NCI-H1092 (cell line): ENCODE data around the gene CGRRF1.

Experiments used
- DNase-seq: peaks from one replicate; lab custom pipeline; 2025; lab: John Stamatoyannopoulos, UW

Gene CGRRF1

DNA sequence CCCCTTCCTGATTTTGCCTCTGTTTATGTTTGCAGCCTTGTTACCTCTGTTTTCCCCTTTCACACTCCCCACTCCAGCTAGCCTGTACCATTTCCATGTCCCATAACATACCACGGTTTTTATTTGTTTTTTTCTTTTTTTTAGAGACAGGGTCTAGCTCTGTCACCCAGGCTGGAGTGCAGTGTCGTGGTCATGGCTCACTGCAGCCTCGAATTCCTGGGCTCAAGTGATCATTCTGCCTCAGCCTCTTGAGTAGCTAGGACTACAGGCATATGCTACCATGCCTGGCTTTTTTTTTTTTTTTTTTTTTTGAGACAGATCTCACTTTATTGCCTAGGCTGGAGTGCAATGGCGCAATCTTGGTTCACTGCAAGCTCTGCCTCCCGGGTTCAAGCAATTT lies 38.8 kb downstream of the CGRRF1 start:
- no peak for DNase-seq

DNA sequence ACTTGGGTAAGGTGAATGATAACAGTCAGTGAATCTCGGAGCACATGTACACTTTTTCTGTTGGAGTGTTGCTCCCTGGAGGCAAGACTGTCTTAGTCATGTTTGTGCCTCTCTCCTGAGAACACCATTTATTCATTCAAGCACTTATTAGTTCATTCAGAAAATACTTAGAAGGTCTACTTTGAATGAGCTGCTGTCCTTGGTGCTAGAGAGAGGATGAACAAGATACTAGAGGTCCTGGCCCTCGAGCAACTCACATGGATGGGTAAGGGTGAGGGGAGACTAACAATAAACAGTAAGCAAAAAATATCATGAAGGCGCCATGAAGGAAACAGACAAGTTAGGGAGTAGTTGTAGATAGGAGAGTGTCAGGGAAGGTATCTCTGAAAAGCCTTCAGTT lies 40.2 kb downstream of the CGRRF1 start:
- DNase-seq: no peak

DNA sequence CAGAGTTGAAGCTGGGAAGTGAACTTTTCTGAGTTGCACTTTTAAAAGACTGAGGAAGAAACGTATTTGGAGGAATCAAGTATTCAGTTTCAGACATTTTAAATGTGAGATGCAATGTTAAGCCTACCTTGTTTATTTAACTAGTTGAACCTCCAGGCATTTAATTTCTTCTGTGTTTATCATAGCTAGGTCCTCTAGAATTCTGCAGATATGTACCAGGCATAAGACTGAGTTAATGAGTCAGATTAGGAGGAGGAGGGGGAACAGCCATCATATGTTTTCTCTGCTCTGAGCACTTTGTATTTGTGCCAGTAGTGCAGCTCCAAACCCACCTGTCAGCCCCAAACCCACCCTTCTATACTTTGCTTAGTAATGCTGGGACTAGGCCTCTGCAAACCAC lies 40.8 kb downstream of the CGRRF1 start:
- no peak for DNase-seq

DNA sequence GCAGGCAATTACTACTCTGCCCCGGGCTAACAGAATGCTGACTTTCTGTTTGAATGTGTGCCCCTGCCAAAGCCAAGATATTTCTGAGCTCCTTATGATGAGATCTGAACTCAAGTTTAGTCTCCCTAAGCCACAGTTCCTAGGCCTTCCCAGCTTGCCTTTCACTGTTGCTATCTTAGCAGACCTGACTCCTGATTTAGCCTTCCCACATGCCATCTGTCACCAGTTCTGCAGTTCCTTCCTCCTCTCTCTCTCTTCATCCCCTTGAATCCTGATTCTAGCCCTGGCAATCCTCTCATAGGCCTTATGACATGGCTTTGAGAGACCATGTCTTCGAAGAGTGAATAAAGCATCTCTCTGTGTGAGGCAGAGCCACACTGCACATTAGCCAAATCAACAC lies 44.7 kb downstream of the CGRRF1 start:
- DNase-seq: no peak

DNA sequence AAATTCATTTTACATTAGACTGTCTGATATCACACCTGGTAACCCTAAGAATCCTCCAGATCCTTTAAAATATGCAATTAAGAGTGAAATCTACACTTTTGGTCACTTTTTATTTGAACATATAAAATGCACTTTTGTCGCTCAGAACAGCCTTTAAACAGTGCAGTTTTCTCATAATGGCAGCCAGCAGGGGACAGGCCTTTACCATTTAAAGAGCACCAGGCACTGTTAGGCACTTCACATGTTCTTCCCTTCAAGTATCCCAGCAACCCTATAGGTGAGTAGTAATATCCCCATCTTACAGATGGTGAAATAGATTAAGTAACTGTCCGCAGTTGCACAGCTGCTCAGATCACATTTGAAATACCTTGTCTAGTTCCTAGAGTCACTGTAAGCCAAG lies 45.9 kb downstream of the CGRRF1 start:
- no peak for DNase-seq

DNA sequence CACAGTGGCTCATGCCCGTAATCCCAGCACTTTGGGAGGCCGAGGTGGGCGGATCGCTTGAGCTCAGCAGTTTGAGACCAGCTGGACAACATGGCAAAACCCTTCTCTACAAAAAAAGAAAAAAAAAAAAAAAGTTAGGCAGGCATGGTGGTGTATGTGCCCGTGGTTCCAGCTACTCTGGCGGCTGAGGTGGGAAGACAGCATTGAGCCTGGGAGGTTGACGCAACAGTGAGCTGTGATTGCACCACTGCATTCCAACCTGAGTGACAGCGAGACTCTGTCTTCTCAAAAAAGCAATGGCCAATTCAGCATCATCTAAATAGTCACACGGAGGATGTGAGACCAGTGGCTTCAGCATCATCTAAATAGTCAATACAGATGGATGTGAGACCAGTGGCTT lies 46.8 kb downstream of the CGRRF1 start:
- DNase-seq: no peak

DNA sequence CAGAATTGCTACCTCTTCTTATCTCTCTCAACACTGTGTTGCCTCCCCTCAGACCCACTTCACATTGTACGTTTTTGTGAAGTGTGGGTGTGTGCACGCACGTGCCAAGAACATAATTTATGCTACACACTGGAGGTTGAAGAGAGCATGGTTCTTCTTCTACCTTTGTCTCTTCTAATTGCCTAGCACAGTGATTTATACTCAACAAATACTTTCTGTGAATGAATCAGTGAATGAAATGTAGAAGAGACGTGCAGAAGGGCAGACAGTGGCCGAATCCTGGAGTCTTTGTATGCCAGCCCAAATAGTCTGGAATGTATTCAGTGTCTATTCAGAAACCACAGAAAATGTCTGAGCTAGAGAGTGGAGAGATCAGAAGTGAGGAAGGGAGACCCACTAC lies 52.6 kb downstream of the CGRRF1 start:
- DNase-seq: no peak

DNA sequence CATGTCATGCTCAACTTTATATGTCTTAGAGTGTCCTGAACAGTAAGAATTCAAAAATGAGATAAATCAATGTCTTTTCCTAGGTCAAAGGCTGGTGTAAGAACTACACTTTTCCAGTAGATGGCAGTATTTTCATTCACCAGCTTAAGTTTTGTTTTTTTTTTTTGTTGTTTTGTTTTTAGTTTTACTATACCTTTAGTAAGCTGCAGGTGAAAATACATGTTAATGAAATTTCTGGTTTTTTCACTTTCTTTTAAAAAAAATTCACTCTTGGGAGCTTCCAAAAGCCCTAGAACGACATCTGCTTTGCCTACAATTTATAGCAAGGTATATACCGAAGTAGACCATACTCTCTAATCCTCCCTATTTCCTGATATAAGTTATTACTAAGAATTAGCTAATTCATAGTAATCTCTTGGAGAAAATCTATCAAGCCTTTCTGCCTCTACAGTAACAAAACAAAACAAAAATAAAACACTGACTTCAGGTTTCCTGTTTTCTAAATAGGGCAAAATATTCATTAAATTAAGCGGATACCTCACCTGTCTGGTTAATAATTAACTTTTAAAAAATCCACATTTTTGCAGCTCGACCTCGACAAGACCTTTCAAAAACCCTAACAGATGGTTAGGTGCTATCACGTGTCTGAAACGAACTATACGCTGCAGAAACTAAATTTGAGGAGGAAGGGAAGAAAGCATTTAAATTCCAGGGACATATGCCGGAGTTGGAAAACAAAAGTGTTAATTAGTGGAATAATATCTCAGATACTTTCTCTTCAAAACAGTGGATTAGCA lies 54.6 kb downstream of the CGRRF1 start:
- DNase-seq: peak; percentile 12

DNA sequence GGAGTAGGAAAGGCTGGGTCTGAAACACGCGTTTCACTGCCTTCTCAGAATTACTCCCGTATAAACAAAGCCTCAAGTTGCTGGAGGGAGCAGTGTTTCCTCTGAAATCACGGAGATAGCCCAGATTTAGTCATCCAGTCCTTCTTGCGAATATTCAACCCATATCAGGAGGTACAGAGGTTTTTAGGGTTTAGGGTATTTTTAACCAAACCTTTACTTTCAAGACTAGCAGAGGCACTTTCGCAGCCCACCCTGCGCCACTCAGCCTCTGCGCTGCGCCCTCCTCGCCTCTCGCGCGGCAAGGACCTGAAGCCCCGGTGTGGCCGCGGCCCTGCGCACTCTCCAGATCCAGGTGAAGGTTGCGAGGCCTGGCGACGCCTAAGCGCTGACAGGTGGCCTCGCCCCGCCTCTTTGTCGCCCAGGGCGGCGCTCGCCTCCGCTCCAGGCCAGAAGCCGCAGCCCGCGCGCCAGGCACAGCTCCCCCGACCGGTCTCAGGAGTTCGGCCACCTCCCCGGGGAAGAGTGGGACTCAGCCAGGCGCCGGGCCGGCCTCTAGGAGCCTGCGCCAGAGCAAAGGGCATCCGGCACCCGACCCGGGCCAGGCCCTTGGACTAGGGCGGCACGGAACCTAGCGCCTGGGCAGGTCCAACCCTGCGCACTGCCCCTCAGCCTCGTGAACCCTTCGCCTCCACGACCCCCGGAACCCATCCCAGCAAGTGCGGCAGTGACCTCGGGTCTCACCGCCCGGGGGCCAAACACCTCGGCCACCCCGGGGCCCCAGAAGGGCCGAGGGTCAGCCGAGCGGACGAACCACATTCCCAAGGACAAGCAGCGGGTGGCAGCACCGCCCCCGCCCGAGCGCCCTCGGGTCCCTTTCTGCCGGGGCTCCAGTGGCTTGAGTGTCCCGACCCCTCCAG lies 55.4 kb downstream of the CGRRF1 start:
- DNase-seq: peak; percentile 6

DNA sequence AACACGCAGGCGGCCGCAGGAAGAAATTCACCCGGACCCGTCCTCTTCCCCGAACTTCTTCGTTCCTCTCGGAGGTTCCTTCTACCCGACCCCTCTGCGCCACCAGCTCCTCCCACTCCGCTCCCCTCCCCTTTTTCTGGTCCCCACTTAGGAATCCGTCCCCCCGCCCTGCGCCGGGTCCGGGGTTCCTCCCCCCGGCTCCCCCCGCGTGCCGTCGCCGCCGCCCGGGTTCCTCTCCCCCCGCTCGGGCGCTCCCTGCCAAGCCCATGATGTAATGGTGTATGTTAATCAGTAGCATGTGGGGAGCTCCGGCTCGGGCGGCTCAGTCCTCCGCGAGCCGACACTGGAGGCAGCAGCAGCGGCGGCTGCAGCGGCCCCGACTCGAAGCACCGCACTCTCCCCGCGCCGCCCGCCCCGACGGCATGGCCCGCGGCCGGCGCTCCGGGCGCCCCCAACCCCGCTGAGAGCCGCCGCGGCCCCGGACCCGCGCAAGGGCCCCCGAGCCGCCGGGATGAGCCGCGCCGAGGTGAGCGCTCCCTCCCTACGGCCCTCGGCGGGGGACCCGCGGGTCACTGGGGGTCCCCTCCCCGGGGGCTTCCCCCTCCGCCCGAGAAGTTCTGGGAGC lies 56.2 kb downstream of the CGRRF1 start:
- no peak for DNase-seq

DNA sequence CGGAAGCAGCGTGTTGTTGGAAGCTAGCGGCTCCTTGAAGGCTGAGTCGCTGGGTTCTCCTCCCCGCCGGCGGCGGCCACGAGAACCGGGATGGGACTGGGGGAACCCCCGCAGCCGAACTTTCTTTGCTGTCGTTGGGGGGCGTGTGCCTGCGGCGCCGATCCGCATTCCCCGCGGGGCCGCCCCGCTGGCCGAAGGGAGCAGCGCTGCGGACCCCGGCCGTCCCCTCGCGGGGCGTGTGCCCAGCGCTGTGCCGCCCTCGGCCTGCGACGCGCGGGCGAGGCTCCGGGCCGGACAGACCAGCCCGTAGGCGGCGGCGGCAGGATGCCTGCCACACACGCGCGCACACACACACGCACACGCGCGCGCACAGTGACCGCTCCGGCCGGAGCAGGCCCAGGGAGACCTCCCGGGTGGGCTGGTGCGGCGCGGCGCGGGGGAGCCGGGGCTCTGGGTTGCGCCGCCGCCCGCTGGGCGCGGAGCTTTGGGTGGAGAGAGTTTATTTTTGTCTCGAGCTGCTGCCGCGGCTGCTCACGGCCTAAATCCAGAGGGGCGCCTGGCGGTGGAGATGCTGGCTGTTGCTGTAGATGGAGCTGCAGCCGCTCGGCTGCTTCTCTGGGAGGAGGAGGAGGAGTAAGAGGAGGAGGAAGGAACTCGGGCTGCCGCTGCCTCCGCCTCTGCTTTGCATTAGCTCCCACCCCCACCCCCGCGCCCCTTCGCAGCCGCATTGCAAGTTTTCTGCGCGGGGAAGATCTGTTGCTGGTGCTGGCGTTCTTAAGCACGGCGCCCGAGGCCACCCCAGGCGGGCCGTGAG lies 56.9 kb downstream of the CGRRF1 start, which contains the start of gene SAMD4A:
Gene SAMD4A, plus strand, starts transcription at position 719 of the 814 bp plus-strand sequence. CDS start 789 bp downstream, outside the sequence.
- peak; percentile 38 for DNase-seq

DNA sequence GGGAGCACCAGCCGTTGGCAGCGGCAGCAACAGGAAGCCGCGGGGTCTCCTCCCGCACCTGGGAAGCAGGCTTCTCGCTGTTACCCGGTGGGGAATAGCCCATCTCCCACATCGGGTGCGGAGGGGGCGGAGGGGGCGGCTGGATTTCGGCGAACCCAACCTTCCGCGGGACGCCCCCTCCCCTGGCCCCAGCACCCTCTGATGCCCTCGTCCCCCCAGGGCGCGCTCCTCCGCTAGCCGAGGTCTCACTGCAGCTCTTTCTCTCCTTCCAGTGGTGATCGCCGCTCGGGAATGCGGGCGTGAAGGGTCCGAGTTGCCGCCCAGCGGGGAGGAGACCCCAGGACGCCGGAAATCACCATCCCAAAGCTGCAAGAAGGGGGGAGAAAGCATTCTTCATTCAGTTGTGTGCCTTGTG lies 57.5 kb downstream of the CGRRF1 start:
- DNase-seq: no peak

DNA sequence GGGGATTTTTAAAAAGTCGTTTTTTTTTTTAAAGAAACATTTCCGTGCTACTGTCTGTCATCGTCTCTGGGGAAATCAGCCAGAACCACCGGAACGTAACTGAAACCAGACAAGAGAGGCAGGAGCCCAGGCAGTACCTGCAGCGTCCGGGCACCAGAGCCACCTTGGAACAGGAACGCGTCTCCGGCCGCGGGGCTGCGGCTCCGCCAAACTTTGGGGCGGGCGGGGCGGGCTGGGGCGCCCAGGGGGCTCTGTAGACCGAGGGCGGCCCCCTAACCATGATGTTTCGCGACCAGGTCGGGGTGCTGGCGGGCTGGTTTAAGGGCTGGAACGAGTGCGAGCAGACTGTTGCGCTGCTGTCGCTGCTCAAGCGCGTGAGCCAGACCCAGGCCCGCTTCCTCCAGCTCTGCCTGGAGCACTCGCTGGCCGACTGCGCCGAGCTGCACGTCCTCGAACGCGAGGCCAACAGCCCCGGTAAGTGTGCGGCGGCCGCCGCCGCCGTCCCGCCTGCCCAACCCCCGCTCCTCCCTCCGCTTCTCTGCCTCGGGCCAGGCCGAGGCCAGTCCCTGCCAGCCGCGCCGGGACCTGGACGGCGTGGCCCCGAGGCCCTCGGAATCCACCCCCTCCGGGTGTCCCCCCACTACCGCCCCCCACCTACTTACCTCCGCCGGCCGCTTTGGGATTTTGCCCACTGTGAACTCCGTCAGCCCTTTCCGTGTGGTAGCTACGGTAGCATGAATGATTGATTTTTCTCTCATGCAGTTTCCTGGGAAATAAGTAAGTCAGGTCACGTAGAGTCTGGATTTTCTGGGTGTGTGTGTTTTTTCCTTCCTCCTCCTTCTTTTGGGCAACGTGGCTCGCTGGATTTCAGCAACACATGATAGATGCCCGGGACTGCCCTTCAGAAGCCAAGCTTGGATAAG lies 58.2 kb downstream of the CGRRF1 start:
- DNase-seq: no peak

DNA sequence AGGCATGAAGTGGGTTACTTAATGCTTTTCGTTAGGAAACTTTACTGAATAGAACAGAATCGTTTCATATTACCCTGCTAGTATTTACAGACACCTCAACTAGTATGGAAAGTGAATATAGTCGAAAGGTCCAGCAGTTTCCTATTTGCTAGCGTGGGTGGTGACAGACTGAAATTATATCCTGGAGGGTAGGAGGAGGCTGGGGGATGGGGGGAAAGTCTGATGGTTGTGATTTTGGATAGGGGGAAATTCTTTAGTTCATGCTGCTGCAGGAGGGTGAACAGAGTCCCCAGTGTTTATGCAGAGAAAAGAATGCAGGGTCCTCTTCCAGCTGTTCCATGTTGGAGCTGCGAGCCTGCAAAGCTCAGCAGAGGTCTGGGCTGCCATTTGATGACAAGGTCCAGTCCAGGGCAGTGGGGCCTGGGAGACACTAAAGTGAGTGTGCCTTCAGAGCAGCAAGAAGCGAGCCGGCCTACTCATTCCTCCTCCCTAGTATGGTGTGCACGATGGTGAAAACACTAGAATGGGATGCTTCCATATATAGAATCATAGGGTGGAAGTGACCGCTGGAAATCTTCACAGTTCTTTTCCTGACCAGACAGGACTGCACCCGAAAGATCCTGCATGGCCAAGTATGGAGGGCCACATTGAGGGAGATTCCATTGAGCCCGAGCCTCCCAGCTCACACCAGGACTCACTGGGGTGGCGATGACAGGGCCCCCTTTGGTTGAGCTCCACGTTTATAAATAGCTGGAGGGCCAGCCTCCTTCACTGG lies 59.3 kb downstream of the CGRRF1 start:
- DNase-seq: no peak

DNA sequence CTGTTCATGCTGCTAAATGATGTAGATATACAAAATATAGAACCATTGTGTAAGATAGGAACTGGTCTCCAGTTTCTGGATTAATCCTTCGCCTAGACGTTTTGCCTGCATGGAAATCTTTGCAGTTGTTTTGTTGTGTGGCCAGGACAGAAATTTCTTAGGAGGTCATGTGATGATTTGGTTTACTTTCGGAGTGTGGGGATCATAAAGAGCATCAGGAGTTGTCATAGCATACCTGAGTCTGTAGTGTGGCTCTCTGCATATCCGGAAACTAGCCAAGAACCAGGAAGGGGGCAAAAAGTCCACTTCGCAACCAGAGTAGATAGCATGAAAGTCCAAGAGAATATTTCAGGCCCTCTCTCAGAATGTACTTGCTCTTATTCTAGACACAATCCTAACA lies 60.3 kb downstream of the CGRRF1 start:
- DNase-seq: no peak

DNA sequence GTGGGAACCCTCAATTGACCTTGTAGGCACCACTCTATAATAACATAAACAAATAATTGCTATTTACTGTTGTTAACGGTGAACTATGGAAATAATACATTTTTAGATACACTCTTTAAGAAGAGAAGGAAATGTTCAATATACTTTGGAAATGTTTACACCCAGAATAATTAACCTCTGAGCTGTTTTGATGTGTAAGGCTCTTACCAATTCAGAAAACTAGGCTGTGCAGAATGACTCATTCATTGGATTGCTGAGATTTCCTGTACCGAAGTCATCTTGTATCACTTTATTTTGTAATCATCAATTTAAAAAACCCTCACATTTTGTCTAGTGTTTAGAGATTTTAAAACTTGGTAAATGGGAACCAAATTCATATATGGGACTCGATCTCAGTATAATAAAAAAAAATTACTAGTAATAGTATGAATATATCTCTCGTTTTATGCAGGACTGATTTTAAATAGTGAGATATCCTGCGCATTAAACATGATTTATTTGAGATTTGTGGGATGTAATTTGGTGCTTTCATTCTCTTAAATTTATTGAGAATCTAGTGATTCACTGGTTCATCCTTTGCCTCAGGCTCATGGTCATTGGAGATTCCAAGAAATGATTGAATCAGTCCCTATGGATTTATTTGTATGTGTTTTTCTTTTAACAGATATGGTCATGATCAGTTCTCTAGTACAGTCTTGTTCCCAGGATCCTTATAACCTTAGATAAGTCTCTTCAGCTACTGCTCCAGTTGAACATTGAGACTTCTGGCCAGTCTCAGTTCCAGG lies 61.1 kb downstream of the CGRRF1 start:
- no peak for DNase-seq

DNA sequence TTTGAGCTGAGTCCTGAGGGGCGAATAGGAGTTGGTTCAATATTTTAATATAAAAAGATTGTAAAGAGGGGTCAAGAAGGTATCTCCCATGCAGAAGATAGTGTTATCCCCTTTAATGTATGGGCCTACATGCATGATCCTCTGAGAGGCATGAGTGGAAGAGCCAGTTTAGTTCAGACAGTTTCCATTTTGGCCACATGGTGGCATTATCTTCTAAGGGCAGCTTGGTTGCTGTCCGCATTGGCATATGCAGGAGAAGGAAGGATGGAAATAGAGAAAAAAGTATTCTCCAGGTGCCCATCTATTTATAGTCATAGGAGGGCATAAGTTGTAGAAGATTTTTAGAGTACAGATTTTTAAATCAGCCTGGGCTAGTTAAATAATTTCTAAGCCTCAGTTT lies 62.6 kb downstream of the CGRRF1 start:
- DNase-seq: no peak

DNA sequence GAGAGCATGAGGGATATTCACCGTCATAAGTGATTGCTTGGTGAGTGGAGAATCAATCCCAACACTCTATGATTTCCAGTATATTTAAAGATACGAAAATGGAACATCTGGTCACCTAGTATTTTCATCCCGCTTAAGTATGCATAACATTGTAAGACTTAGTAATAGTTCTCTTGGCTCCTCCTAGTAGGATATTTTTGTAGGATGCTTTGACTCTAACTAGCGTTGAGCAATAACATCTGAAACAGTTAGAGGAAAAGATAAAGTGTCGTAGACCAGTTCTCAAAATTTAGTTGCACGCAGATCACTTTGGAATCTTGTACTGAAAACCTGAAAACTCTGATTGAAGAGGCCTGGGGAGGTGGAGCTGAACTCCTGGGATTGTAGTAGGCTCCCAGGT lies 64.8 kb downstream of the CGRRF1 start:
- DNase-seq: no peak

DNA sequence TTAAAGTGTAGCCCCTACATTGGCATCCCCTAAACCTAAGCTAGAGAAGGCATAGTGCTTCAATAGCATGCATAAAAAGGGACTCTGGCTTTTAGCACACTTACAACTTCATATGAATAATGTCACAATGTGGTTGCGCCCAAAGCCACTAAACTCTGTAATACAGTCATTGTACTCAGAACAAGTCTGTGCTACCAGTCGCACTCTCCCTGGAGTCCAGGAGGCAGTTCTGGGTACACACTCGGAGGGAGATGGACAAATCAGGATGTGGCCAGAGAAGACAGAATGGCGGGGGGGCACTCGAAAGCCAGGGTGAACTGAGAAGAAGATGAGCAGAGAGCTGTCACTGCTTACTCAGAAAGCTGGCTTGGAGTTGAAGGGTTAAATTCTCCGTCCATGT lies 67.8 kb downstream of the CGRRF1 start:
- DNase-seq: no peak
